SU-DHL-6 (cell line): Measurements from ENCODE around the gene RILPL1.

Source experiments
- CTCF ChIP-seq: fragments of 200-600 bp; sonication (generic); IDR thresholded peaks from one replicate; pipeline ENCODE4 v1.5.1; 2017; ENCODE audit warnings: antibody characterized with exemption, mild to moderate bottlenecking, low read length, moderate library complexity; ENCODE audit not compliant: insufficient read depth, poor library complexity, severe bottlenecking
- EZH2phosphoT487 ChIP-seq: fragments of 200-600 bp; sonication (generic), shearing (Covaris generic); conservative IDR thresholded peaks from 2 replicates; pipeline ENCODE4 v1.6.1; 2018; ENCODE audit warnings: mild to moderate bottlenecking, antibody characterized with exemption, low read length, moderate library complexity, mixed read lengths

DNA sequence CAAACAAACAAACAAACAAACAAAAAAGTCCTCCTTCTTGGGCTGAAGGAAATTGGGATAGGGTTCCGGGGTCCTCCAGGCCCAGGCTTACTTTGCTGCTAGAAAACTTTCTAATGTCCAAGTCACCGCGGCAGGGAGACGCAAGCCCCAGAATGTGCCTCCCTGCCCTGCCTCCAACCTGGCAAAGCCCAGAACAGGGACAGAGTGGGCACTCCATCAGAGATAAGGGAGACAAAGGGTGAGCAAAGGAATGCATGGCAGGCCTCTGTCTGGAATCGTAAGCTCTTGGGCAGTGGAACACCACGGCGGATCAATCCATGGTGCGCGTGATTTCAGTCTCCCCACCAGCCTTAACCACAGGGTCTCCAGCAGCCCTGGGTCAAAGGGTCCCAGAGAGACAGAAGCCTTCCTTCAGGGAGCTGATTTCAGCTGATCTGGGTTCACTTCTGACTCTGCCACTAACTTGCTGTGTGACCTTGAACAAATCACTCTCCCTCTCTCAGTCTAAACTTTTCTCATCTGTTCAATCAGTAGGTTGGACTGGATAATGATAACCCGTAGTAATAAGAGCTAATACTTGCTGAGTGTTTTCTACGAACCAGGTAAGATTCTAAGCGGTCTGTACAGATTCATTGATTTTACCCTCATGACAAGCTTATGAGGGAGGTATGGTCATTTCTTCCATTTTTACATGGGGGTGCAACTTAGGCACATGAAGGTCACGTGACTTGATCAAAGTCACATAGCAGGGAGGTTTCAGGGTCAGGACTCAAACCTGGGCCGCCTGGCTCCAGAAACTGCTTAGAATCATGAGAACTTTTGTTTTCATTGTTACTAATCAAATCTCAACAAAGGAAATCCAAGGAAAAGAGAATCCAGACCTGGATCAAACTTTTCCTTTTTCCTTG lies 12.7 kb downstream of the RILPL1 start:
- no peak for TF ChIP-seq CTCF
- TF ChIP-seq EZH2phosphoT487: no peak
